GM18508 (cell line): ENCODE data around the gene BSN.
"Not testable (repeated sequence)": the region's sequence is repeated elsewhere in the genome, so short reads cannot be mapped to it uniquely, and the experiment has no call there.

Experiments used
- ATAC-seq: cut with Tn5 transposase; IDR thresholded peaks from one replicate; pipeline ENCODE4 v1.9.1; 2021; ENCODE audit warnings: moderate number of reproducible peaks; ENCODE audit not compliant: insufficient read depth, unreplicated experiment

BSN gene

GRCh38 chr3:49689046-49689907 is 135.0 kb downstream of the BSN start, which contains the start of the genes MST1 and RNF123:
MST1 (minus strand) TSS chr3:49689474; CDS start chr3:49688691, 783 bp downstream.
RNF123 (plus strand) TSS chr3:49689557; CDS start chr3:49691166, 1,609 bp downstream.
- no peak for ATAC-seq

- ATAC-seq, result not testable (repeated sequence)
Measured at GRCh38 chr3:49689908-49690624, 135.8 kb downstream of the BSN start.

- not testable (repeated sequence) for ATAC-seq
Measured at GRCh38 chr3:49690856-49691255, 136.6 kb downstream of the BSN start.

GRCh38 chr3:49691481-49691880 is 137.2 kb downstream of the BSN start:
- ATAC-seq, result not testable (repeated sequence)

- ATAC-seq, result not testable (repeated sequence)
Measured at GRCh38 chr3:49694409-49695070, 140.3 kb downstream of the BSN start.

GRCh38 chr3:49695350-49696015 is 141.2 kb downstream of the BSN start:
- ATAC-seq, result not testable (repeated sequence)

GRCh38 chr3:49699281-49699979 is 145.2 kb downstream of the BSN start:
- ATAC-seq, result no peak

- no peak for ATAC-seq
Measured at GRCh38 chr3:49700014-49700413, 145.7 kb downstream of the BSN start.

- ATAC-seq, result no peak
Measured at GRCh38 chr3:49700453-49701128, 146.3 kb downstream of the BSN start.

GRCh38 chr3:49701388-49702077 is 147.3 kb downstream of the BSN start:
- no peak for ATAC-seq

- ATAC-seq, result no peak
Measured at GRCh38 chr3:49702672-49703071, 148.4 kb downstream of the BSN start.

- ATAC-seq, result no peak
Measured at GRCh38 chr3:49703443-49703927, 149.2 kb downstream of the BSN start.

- no peak for ATAC-seq
Measured at GRCh38 chr3:49703956-49704355, 149.7 kb downstream of the BSN start.

GRCh38 chr3:49704629-49705028 is 150.4 kb downstream of the BSN start:
- ATAC-seq, result no peak

GRCh38 chr3:49705390-49705960 is 151.2 kb downstream of the BSN start:
- no peak for ATAC-seq

GRCh38 chr3:49706456-49707112 is 152.3 kb downstream of the BSN start:
- no peak for ATAC-seq

- ATAC-seq, result no peak
Measured at GRCh38 chr3:49707113-49707480, 152.8 kb downstream of the BSN start.

GRCh38 chr3:49709852-49710251 is 155.6 kb downstream of the BSN start:
- no peak for ATAC-seq
